ENCODE results near the gene ARRB2. TPM values are rescaled to one million over a fixed set of nuclear protein-coding genes. Genes with fewer than 3 reads are reported as not detected.

Gene ARRB2
- total and polyA plus RNA-seq, 2 experiments from 2014 or later: 37.3 to 45.0 TPM

DNA sequence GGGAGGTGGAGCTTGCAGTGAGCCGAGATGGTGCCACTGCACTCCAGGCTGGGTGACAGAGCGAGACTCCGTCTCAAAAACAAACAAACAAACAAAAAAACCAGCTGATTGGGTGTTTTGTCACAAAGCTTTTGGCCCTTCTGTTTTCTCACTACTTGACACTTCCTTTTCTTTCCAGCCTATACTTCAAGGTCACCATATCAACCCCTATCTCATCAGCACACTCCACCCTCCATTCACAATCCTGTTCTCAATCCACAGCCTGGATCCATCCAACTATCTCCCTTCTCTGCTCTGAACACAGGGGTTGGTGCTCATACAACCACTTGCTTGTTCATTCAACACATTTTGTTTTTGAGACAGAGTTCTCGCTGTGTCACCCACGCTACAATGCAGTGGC lies 14.2 kb downstream of the ARRB2 start (continued):
- TF ChIP-seq, protein P1, sequence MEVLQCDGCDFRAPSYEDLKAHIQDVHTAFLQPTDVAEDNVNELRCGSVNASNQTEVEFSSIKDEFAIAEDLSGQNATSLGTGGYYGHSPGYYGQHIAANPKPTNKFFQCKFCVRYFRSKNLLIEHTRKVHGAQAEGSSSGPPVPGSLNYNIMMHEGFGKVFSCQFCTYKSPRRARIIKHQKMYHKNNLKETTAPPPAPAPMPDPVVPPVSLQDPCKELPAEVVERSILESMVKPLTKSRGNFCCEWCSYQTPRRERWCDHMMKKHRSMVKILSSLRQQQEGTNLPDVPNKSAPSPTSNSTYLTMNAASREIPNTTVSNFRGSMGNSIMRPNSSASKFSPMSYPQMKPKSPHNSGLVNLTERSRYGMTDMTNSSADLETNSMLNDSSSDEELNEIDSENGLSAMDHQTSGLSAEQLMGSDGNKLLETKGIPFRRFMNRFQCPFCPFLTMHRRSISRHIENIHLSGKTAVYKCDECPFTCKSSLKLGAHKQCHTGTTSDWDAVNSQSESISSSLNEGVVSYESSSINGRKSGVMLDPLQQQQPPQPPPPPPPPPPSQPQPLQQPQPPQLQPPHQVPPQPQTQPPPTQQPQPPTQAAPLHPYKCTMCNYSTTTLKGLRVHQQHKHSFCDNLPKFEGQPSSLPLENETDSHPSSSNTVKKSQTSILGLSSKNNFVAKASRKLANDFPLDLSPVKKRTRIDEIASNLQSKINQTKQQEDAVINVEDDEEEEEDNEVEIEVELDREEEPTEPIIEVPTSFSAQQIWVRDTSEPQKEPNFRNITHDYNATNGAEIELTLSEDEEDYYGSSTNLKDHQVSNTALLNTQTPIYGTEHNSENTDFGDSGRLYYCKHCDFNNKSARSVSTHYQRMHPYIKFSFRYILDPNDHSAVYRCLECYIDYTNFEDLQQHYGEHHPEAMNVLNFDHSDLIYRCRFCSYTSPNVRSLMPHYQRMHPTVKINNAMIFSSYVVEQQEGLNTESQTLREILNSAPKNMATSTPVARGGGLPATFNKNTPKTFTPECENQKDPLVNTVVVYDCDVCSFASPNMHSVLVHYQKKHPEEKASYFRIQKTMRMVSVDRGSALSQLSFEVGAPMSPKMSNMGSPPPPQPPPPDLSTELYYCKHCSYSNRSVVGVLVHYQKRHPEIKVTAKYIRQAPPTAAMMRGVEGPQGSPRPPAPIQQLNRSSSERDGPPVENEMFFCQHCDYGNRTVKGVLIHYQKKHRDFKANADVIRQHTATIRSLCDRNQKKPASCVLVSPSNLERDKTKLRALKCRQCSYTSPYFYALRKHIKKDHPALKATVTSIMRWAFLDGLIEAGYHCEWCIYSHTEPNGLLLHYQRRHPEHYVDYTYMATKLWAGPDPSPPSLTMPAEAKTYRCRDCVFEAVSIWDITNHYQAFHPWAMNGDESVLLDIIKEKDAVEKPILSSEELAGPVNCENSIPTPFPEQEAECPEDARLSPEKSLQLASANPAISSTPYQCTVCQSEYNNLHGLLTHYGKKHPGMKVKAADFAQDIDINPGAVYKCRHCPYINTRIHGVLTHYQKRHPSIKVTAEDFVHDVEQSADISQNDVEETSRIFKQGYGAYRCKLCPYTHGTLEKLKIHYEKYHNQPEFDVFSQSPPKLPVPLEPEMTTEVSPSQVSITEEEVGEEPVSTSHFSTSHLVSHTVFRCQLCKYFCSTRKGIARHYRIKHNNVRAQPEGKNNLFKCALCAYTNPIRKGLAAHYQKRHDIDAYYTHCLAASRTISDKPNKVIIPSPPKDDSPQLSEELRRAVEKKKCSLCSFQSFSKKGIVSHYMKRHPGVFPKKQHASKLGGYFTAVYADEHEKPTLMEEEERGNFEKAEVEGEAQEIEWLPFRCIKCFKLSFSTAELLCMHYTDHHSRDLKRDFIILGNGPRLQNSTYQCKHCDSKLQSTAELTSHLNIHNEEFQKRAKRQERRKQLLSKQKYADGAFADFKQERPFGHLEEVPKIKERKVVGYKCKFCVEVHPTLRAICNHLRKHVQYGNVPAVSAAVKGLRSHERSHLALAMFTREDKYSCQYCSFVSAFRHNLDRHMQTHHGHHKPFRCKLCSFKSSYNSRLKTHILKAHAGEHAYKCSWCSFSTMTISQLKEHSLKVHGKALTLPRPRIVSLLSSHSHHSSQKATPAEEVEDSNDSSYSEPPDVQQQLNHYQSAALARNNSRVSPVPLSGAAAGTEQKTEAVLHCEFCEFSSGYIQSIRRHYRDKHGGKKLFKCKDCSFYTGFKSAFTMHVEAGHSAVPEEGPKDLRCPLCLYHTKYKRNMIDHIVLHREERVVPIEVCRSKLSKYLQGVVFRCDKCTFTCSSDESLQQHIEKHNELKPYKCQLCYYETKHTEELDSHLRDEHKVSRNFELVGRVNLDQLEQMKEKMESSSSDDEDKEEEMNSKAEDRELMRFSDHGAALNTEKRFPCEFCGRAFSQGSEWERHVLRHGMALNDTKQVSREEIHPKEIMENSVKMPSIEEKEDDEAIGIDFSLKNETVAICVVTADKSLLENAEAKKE (CRISPR knock-in tag; IDR thresholded peaks at IDR 0.05): no peak

- Histone ChIP-seq H2AFZ (no peak overlapping the region), H3F3A (replicated peaks; ENCODE audit: low read depth) (0 out of 2 replicates have a peak, but pooled peaks cover 2% of the 10 kb centered on the region), H3K4me3 (no peak overlapping the region), H3K4me2 (no peak overlapping the region), H3K27me3 (ENCODE audit: insufficient read depth) (no peaks in the 10 kb centered on the region), H3K36me3 (ENCODE audit: insufficient read depth) (no peaks in the 10 kb centered on the region), H3K27ac (ENCODE audit: low read depth) (no peak overlapping the region), H4K20me1 (replicated peaks; ENCODE audit: insufficient read depth) (no peaks in the 10 kb centered on the region; the same call in 1 of the 2 replicates), H3K4me1 (ENCODE audit: insufficient read depth) (no peaks in the 10 kb centered on the region), H3K79me2 (replicated peaks; ENCODE audit: insufficient read depth) (no peaks in the 10 kb centered on the region), H3K9me2 (ENCODE audit: insufficient read depth) (no peaks in the 10 kb centered on the region)
- no peak overlapping the region for H3K27ac Mint-ChIP-seq
- H3K27me3 Mint-ChIP-seq (ENCODE audit: insufficient read depth, low read depth, poor library complexity): peaks cover 16% of the 10 kb centered on the region
- DNase-seq (ENCODE audit: low spot score): no peak
- peaks cover 3% of the 10 kb centered on the region; the same call in 2 of the 3 replicates for H3K4me1 Mint-ChIP-seq
- no peaks in the 10 kb centered on the region; the same call in 2 of the 3 replicates for H3K9me3 Mint-ChIP-seq
- ATAC-seq: no peak
- no peak overlapping the region; the same call in 2 of the 3 replicates for H3K4me3 Mint-ChIP-seq
- no peaks in the 10 kb centered on the region; the same call in 2 of the 3 replicates for H3K36me3 Mint-ChIP-seq (ENCODE audit: low read depth)
- TF ChIP-seq, protein P2, sequence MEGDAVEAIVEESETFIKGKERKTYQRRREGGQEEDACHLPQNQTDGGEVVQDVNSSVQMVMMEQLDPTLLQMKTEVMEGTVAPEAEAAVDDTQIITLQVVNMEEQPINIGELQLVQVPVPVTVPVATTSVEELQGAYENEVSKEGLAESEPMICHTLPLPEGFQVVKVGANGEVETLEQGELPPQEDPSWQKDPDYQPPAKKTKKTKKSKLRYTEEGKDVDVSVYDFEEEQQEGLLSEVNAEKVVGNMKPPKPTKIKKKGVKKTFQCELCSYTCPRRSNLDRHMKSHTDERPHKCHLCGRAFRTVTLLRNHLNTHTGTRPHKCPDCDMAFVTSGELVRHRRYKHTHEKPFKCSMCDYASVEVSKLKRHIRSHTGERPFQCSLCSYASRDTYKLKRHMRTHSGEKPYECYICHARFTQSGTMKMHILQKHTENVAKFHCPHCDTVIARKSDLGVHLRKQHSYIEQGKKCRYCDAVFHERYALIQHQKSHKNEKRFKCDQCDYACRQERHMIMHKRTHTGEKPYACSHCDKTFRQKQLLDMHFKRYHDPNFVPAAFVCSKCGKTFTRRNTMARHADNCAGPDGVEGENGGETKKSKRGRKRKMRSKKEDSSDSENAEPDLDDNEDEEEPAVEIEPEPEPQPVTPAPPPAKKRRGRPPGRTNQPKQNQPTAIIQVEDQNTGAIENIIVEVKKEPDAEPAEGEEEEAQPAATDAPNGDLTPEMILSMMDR (conservative IDR thresholded peaks at IDR 0.05; ENCODE audit: low read depth in 2 of 2): no peak
- TF ChIP-seq EZH2phosphoT487 (IDR thresholded peaks at IDR 0.05; ENCODE audit: unreplicated experiment): no peak
- no peak for TF ChIP-seq STAT1 (IDR thresholded peaks at IDR 0.05; ENCODE audit: unreplicated experiment)
- TF ChIP-seq, protein P1 (CRISPR knock-in tag; IDR thresholded peaks at IDR 0.05): no peak
- TF ChIP-seq JUNB (IDR thresholded peaks at IDR 0.05; ENCODE audit: unreplicated experiment): no peak
- no peak for TF ChIP-seq POLR2AphosphoS5 (IDR thresholded peaks at IDR 0.05; ENCODE audit: low read depth)
- no peak for TF ChIP-seq NANOG (IDR thresholded peaks at IDR 0.05; ENCODE audit: borderline replicate concordance)
Measured at GRCh38 chr17:4725646-4726310, 15.3 kb downstream of the ARRB2 start.
